ENCODE results near the gene PFDN4.
A peak's percentile ranks its signal among the peaks of the same experiment; 100 is the strongest.

PFDN4 gene

DNA sequence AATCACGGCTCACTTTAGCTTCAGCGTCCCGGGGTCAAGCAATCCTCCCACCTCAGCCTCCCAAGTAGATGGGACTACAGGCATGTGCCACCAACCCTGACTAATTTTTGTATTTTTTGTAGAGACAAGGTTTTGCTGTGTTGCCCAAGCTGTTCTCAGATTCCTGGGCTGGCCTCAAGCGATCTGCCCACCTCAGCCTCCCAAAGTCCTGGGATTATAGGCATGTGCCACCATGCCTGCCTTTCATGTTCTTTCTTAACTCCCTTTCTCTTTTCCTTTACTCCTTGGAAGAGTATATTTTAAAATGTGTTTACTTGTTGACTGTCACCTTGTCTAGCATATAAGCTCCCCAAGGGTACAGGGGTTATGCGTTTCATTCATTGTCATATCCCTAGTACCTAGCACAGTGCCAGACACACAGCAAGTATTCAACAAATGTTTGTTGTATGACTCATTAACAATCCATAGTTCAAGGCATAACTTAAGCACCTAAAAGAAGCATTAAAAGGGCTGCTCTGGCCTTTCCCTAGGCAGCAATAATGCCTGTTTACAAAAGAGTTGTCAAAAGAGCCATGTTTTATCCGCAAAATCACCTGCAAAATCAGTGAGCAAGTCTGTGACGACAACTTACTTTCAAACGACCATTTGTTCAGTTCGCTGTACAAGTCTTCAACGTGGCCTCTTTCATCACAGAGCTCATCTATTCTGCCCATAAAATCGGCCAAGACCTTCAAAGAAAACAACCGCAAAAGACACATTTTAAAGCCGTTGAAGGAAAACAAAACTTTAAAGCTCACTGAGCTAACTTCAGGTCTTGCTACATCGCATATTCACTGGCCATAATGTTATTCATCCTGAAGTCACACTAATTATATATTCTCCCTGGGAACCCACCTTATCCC, 38.7 kb upstream of the PFDN4 start:
- peaks cover 14% of the 10 kb centered on the region for H3K4me1 Mint-ChIP-seq

DNA sequence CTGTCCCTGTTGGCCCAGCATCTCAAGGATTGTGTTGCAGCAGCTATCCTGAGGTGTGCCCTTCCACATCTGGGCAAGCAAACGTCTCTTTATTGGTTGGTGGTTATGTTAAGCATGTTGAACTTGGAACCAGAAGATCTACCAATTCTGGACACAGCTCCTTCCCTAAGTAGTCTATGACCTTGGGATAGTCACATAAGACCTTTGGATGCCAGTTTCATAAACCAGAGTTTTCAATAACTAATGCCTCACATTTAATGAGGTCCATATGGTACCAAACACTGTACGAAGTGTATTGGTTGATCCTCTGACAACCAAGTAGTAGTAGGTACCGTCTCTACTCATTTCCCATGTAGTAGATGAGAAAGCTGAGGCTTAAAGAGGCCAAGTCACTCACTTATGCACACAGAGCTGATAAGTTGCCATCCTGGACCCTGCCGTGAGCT, 37.8 kb upstream of the PFDN4 start:
- H3K27ac Mint-ChIP-seq = no peak overlapping the region
- no peak overlapping the region for H3K4me3 Mint-ChIP-seq

More for the DNA sequence above, 38.7 kb upstream of the PFDN4 start:
- Mint-ChIP-seq H3K27me3 (peaks cover 62% of the 10 kb centered on the region), H3K4me3 (no peak overlapping the region), H3K36me3 (no peaks in the 10 kb centered on the region), H3K27ac (no peak overlapping the region), H3K9me3 (no peaks in the 10 kb centered on the region)
- no peak for ATAC-seq

DNA sequence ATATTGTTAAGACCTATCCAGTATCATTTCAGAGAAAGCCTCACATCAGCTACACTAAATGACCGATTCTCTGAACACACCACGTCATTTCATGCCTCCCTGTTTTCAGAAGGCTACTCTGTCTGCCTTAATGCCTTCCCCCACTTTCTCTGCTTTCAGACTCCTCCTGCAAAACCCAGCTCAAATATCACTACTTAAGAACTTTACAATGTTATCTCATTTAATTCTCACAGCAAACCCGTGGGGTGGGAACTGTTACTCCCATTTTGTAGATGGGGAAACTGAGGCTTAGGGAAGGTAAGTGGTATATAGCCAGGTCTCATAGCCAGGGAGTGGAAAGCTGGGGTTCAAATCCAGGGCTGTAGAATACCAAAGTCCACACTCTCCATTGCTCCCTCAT, 36.9 kb upstream of the PFDN4 start:
- no peak for ATAC-seq
- Mint-ChIP-seq H3K9me3 (no peaks in the 10 kb centered on the region), H3K4me3 (no peak overlapping the region), H3K4me1 (peaks cover 20% of the 10 kb centered on the region), H3K27ac (no peak overlapping the region), H3K36me3 (no peaks in the 10 kb centered on the region), H3K27me3 (peaks cover 79% of the 10 kb centered on the region)

More for the DNA sequence above, 37.8 kb upstream of the PFDN4 start:
- peaks cover 20% of the 10 kb centered on the region for H3K4me1 Mint-ChIP-seq
- H3K27me3 Mint-ChIP-seq = peaks cover 71% of the 10 kb centered on the region
- no peak for ATAC-seq
- H3K36me3 Mint-ChIP-seq = no peaks in the 10 kb centered on the region
- no peaks in the 10 kb centered on the region for H3K9me3 Mint-ChIP-seq

GRCh38 chr20:54172532-54172855, 35.4 kb upstream of the PFDN4 start:
- H3K9me3 Mint-ChIP-seq = no peaks in the 10 kb centered on the region
- no peak for ATAC-seq

GRCh38 chr20:54172856-54173652, 34.8 kb upstream of the PFDN4 start:
- peaks cover 73% of the 10 kb centered on the region for H3K27me3 Mint-ChIP-seq
- ATAC-seq = no peak
- no peaks in the 10 kb centered on the region for H3K9me3 Mint-ChIP-seq
- H3K4me3 Mint-ChIP-seq = peak overlapping the region; percentile 57
- H3K4me1 Mint-ChIP-seq = peaks cover 20% of the 10 kb centered on the region
- no peaks in the 10 kb centered on the region for H3K36me3 Mint-ChIP-seq
- no peak overlapping the region for H3K27ac Mint-ChIP-seq

More at GRCh38 chr20:54172532-54172855, 35.4 kb upstream of the PFDN4 start:
- Mint-ChIP-seq H3K4me1 (peaks cover 20% of the 10 kb centered on the region), H3K27me3 (peaks cover 79% of the 10 kb centered on the region), H3K36me3 (no peaks in the 10 kb centered on the region), H3K27ac (no peak overlapping the region), H3K4me3 (no peak overlapping the region)

DNA sequence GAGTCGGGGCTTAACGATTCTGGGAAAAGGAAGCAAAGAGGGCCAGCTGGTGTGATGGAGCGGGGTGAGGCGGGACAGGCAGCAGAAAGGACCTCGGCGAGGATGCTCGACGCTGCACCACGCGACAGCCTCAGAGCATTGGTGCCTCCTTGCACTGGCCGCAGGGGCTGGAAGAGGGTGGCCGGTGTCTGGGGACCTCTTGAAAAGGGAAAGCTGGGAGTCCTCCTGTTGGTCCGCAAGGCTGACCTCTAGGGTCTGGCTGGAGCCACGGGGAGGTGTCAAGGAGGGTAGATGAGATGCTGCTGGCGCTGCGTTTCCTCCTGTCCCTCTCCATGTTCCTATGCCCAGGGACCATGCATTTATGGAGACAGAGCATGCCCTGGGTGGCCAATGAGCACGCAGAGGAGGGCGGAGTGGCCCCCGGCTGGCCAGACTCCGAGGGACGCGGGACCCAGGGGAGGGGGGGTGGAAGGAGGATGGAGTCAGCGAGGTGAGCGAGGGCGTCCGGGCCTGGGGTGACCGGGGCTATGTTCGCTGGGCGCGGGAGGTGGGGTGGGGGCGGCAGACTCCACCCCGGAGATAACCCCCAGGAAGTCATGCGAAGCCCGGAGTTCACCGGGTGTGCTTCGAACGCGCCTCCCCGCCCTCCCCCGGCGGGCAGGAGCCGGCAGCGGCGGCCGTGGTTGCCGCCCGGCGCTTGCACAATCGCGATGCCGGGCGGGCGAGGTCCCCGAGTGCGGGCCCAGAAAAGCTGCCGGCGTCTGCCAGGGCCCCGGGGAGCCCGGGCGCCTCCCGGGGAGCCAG, 34.0 kb upstream of the PFDN4 start, which contains the start of gene CYP24A1:
CYP24A1 (minus strand) TSS at position 334 of the 804 bp plus-strand sequence. CDS start 407 bp downstream, outside the sequence.
- peaks cover 20% of the 10 kb centered on the region for H3K4me1 Mint-ChIP-seq
- no peaks in the 10 kb centered on the region for H3K36me3 Mint-ChIP-seq
- H3K9me3 Mint-ChIP-seq = no peaks in the 10 kb centered on the region
- H3K27ac Mint-ChIP-seq = no peak within 1 kb of the TSS
- ATAC-seq = no peak
- H3K4me3 Mint-ChIP-seq = peak within 1 kb of the TSS; percentile 57
- peaks cover 65% of the 10 kb centered on the region for H3K27me3 Mint-ChIP-seq

GRCh38 chr20:54174457-54175175, 33.3 kb upstream of the PFDN4 start:
- H3K4me1 Mint-ChIP-seq = peaks cover 20% of the 10 kb centered on the region
- H3K9me3 Mint-ChIP-seq = no peaks in the 10 kb centered on the region
- peaks cover 57% of the 10 kb centered on the region for H3K27me3 Mint-ChIP-seq
- no peak overlapping the region for H3K27ac Mint-ChIP-seq
- H3K4me3 Mint-ChIP-seq = peak overlapping the region; percentile 43
- H3K36me3 Mint-ChIP-seq = no peaks in the 10 kb centered on the region
- no peak for ATAC-seq

- Mint-ChIP-seq H3K9me3 (no peaks in the 10 kb centered on the region), H3K27ac (no peak overlapping the region)
- no peak for ATAC-seq
Measured at GRCh38 chr20:54176610-54177009, 31.3 kb upstream of the PFDN4 start.

DNA sequence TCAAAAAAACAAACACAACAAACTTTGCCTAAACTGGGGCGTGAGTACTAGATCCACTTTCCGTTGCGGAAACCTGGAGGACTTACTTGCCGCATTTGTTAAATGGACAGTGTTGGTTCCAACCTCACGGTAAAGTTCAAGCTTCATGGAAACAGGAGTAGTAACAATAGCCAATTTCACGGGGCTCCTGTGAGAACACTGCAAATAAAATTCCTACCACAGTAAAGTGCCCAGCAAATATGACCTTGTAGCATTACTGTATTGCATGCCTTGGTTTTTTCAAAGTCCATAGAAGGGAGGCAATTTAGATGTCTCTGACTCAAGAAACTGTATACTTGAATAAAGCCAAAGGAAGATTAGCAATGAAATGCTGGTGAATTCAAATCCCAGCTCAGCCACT, 30.5 kb upstream of the PFDN4 start:
- H3K4me1 Mint-ChIP-seq = peaks cover 20% of the 10 kb centered on the region
- H3K4me3 Mint-ChIP-seq = no peak overlapping the region
- H3K27me3 Mint-ChIP-seq = peaks cover 36% of the 10 kb centered on the region
- no peaks in the 10 kb centered on the region for H3K36me3 Mint-ChIP-seq
- no peaks in the 10 kb centered on the region for H3K9me3 Mint-ChIP-seq
- no peak overlapping the region for H3K27ac Mint-ChIP-seq
- ATAC-seq = no peak

More at GRCh38 chr20:54176610-54177009, 31.3 kb upstream of the PFDN4 start:
- Mint-ChIP-seq H3K27me3 (peaks cover 44% of the 10 kb centered on the region), H3K4me1 (peaks cover 20% of the 10 kb centered on the region), H3K36me3 (no peaks in the 10 kb centered on the region), H3K4me3 (no peak overlapping the region)

DNA sequence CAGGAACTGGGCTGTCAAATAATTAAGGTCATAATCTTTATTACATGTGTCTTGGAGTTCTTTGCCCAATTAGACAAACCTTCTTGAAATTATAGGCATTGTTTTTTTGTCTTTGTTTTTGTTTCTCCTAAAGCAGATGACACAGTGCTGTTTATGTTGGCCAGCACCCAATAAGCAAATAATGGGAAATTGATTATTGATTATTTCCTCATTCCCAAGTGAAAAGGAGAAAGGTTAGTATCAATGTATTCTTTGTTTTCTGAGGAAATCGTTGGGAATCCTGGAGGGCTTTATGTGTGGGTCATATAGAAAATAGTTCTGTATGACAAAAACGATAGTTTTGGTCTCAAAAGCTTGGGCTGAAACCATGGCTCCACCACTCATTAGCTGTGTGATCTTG, 29.6 kb upstream of the PFDN4 start:
- H3K4me3 Mint-ChIP-seq = no peak overlapping the region
- H3K4me1 Mint-ChIP-seq = peaks cover 13% of the 10 kb centered on the region
- no peaks in the 10 kb centered on the region for H3K9me3 Mint-ChIP-seq
- no peak overlapping the region for H3K27ac Mint-ChIP-seq
- peaks cover 33% of the 10 kb centered on the region for H3K27me3 Mint-ChIP-seq
- H3K36me3 Mint-ChIP-seq = no peaks in the 10 kb centered on the region
- no peak for ATAC-seq

- Mint-ChIP-seq H3K27ac (no peak overlapping the region), H3K9me3 (no peaks in the 10 kb centered on the region), H3K36me3 (no peaks in the 10 kb centered on the region), H3K4me1 (no peaks in the 10 kb centered on the region), H3K4me3 (no peak overlapping the region), H3K27me3 (peaks cover 29% of the 10 kb centered on the region)
- no peak for ATAC-seq
Measured at GRCh38 chr20:54179946-54180345, 27.9 kb upstream of the PFDN4 start.

- H3K27ac Mint-ChIP-seq = no peak overlapping the region
- H3K27me3 Mint-ChIP-seq = peaks cover 27% of the 10 kb centered on the region
- no peaks in the 10 kb centered on the region for H3K9me3 Mint-ChIP-seq
Measured at GRCh38 chr20:54180931-54181330, 27.0 kb upstream of the PFDN4 start.

DNA sequence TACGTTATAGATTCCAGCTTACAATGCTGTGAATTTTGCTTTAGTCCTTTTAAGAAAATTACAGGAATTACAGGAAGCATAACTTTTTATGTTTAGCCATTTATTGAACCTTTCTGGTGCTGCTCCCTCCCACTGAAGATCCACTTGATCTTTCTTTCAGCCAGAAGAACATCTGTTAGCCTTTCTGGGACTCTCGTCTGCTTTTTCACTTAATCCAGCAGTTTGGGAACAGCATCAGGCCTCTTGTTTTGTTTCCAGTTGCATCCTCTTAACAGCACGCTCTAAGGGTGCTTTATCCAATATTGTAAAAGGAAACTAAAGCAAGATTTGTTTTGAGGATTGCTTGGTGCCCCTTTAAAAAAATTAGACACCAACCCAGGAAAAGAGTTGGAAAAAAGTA, 23.8 kb upstream of the PFDN4 start:
- Mint-ChIP-seq H3K9me3 (no peaks in the 10 kb centered on the region), H3K4me1 (no peaks in the 10 kb centered on the region), H3K4me3 (no peak overlapping the region), H3K27me3 (peaks cover 25% of the 10 kb centered on the region), H3K36me3 (no peaks in the 10 kb centered on the region), H3K27ac (no peak overlapping the region)
- no peak for ATAC-seq

More at GRCh38 chr20:54180931-54181330, 27.0 kb upstream of the PFDN4 start:
- Mint-ChIP-seq H3K4me1 (no peaks in the 10 kb centered on the region), H3K36me3 (no peaks in the 10 kb centered on the region), H3K4me3 (no peak overlapping the region)
- no peak for ATAC-seq

DNA sequence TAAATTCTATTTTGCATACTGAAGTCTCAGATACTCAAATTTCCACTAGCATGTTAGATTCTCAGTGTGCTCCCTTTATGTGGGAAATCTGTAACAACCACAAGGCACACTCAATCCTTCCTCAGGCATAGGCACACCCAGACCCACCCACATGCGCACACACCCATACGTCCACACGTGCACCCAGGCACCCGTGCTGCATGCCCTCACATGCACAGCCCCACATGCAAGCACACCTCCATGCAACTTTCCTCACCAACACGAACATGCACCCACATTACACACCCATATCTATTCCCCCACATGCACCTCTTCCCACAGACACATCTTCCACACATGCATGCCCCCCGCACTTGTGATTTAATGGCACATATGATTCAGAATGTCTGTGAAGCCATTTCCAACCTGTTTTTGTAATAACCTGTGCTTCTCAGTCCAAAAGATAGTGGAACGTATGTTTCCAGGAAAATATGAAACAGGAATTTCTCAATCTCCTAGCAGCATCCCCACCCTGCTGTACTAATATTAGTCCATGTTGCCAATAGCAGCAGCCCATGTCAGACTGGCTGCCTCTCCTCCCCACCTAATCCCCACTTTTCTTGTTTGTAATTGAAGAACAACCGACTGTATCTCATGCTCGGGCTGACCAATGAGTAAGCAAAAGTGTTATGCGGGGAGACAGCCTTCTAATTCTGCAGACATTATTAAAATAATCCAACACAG, 22.8 kb upstream of the PFDN4 start:
- Mint-ChIP-seq H3K36me3 (no peaks in the 10 kb centered on the region), H3K27ac (no peak overlapping the region), H3K4me1 (no peaks in the 10 kb centered on the region), H3K4me3 (no peak overlapping the region), H3K27me3 (peaks cover 25% of the 10 kb centered on the region), H3K9me3 (no peaks in the 10 kb centered on the region)
- ATAC-seq = no peak
